GM12878 (cell line): ENCODE measurements around the gene CCDC71. TPM values are rescaled to one million over a fixed set of nuclear protein-coding genes. Genes with fewer than 3 reads are reported as not detected.

Source experiments
- ATAC-seq: fragments of 200-7000 bp; cut with Tn5 transposase; 3 replicates; pipeline ENCODE4 v1.9.1; 2020; ENCODE audit warnings: mild to moderate bottlenecking, moderate library complexity
- BruUV-seq: library from RNA; stranded (reverse); fragments of 400-500 nt; replicated peaks from 2 replicates; lab custom pipeline; 2021; lab: Mats Ljungman, UMichigan
- CTCF ChIA-PET: fragments of 300-600 bp; sonication (Branson Sonifier 250); formaldehyde crosslinking; extraction: SDS; loops from one replicate; lab custom pipeline; 2021; ENCODE audit warnings: inconsistent platforms; lab: Yijun Ruan, JAX
- POLR2A ChIA-PET: fragments of 350-600 bp; formaldehyde crosslinking; extraction: SDS; loops from one replicate; lab custom pipeline; 2021; ENCODE audit warnings: inconsistent platforms; lab: Charles Lee
- RAD21 ChIA-PET: fragments of 300-600 bp; sonication (Branson Sonifier 250); formaldehyde crosslinking; loops from one replicate; lab custom pipeline; 2023; ENCODE audit warnings: antibody characterized with exemption; ENCODE audit not compliant: unreplicated experiment; lab: Charles Lee
- SMC1A ChIA-PET: fragments of 300-600 bp; sonication (Branson Sonifier 250); formaldehyde crosslinking; loops from one replicate; lab custom pipeline; 2023; ENCODE audit not compliant: unreplicated experiment, uncharacterized antibody; lab: Charles Lee
- DNase-seq: peaks from one replicate; pipeline ENCODE4 v3.0.0-alpha.2; 2011; ENCODE audit warnings: low read depth, low spot score
- FAIRE-seq: peaks from 3 replicates; lab custom pipeline; 2011; peaks lifted over from hg19 to GRCh38; lab: Jason Lieb, UNC
- H2AFZ ChIP-seq: 2 replicates; pipeline ENCODE4 v1.6.0; 2011; ENCODE audit warnings: low read depth, low read length, control low read depth; ENCODE audit not compliant: control insufficient read depth
- H3K27ac ChIP-seq: 2 replicates; pipeline ENCODE4 v1.5.1; 2011; ENCODE audit warnings: control low read depth; ENCODE audit not compliant: control insufficient read depth, insufficient read depth
- H3K27me3 ChIP-seq, 2 experiments: replicated peaks in 1 of 2; 2 replicates each; pipeline versions ENCODE4 v1.6.0 to v1.6.1; 2011; ENCODE audit warnings: low read length in 1 of 2; ENCODE audit not compliant: control insufficient read depth in 2 of 2, insufficient read depth in 2 of 2
- H3K36me3 ChIP-seq, 2 experiments: 2 replicates each; pipeline ENCODE4 v1.5.1; 2011; ENCODE audit warnings: low read length in 1 of 2; ENCODE audit not compliant: control insufficient read depth in 2 of 2, insufficient read depth in 2 of 2
- H3K4me1 ChIP-seq: 2 replicates; pipeline ENCODE4 v1.6.1; 2011; ENCODE audit warnings: mild to moderate bottlenecking, low read length, moderate library complexity, mixed read lengths; ENCODE audit not compliant: control insufficient read depth, insufficient read depth
- H3K4me2 ChIP-seq: 2 replicates; pipeline ENCODE4 v1.6.0; 2011; ENCODE audit warnings: control low read depth; ENCODE audit not compliant: control insufficient read depth, insufficient read depth
- H3K4me3 ChIP-seq: fragments of 200-600 bp; sonication (generic); 2 replicates; pipeline ENCODE4 v1.5.1; 2016
- H3K79me2 ChIP-seq: 2 replicates; pipeline ENCODE4 v1.6.0; 2011; ENCODE audit warnings: low read length; ENCODE audit not compliant: control insufficient read depth, insufficient read depth
- H3K9ac ChIP-seq: 2 replicates; pipeline ENCODE4 v1.8.0; 2011; ENCODE audit warnings: low read length, control low read depth, mixed read lengths; ENCODE audit not compliant: control insufficient read depth, insufficient read depth
- H3K9me3 ChIP-seq: replicated peaks from 3 replicates; pipeline ENCODE4 v1.5.1; 2011; ENCODE audit warnings: mild to moderate bottlenecking, low read length; ENCODE audit not compliant: control insufficient read depth, insufficient read depth
- H4K20me1 ChIP-seq: 2 replicates; pipeline ENCODE4 v1.6.0; 2011; ENCODE audit not compliant: control insufficient read depth, insufficient read depth
- CREB1 ChIP-seq: IDR thresholded peaks from 2 replicates; pipeline ENCODE4 v1.6.1; 2012; ENCODE audit warnings: low read depth, mild to moderate bottlenecking, inconsistent platforms
- ETV6 ChIP-seq, 2 experiments: fragments of 450-650 bp in 1 of 2; IDR thresholded peaks in 1 of 2; conservative IDR thresholded peaks in 1 of 2; 2 replicates each; pipeline ENCODE4 v1.6.1; 2014; ENCODE audit warnings: antibody characterized with exemption in 1 of 2, borderline replicate concordance in 1 of 2, low read depth in 1 of 2, mild to moderate bottlenecking in 1 of 2, moderate library complexity in 1 of 2
- MTA3 ChIP-seq: IDR thresholded peaks from 2 replicates; pipeline ENCODE4 v1.6.1; 2012; ENCODE audit warnings: low read length, inconsistent platforms, borderline replicate concordance
- NR2C1 ChIP-seq: fragments of 450-650 bp; IDR thresholded peaks from 2 replicates; pipeline ENCODE4 v1.6.1; 2017; ENCODE audit warnings: antibody characterized with exemption, mild to moderate bottlenecking, moderate library complexity
- RB1 ChIP-seq: fragments of 450-650 bp; formaldehyde crosslinking; IDR thresholded peaks from 2 replicates; pipeline ENCODE4 v1.6.1; 2017; ENCODE audit warnings: mild to moderate bottlenecking, borderline replicate concordance
- SP1 ChIP-seq: IDR thresholded peaks from one replicate; pipeline ENCODE4 v1.6.1; 2011; ENCODE audit warnings: low read depth, low read length
- ZNF207 ChIP-seq: fragments of 450-650 bp; IDR thresholded peaks from 2 replicates; pipeline ENCODE4 v1.6.1; 2014; ENCODE audit warnings: antibody characterized with exemption, mild to moderate bottlenecking, borderline replicate concordance
- WGBS: methylation state at CpG from one replicate; pipeline ENCODE4 v1.1.6; 2016; ENCODE audit warnings: low lambda C conversion rate; ENCODE audit not compliant: insufficient replicate concordance, insufficient coverage; ENCODE audit errors: missing lambda C conversion rate; 5-methylcytosine and 5-hydroxymethylcytosine counted together
- in situ Hi-C: fragments of 300-500 bp; cut with MboI; formaldehyde crosslinking; loops from 9 replicates; pipeline ENCODE4 v1.14.3; 2018; ENCODE audit warnings: mixed read lengths
- intact Hi-C: fragments of 100-400 bp; cut with micrococcal nuclease; formaldehyde crosslinking; loops from one replicate; pipeline ENCODE4 v1.14.2; 2022; ENCODE audit not compliant: unreplicated experiment
- polyA plus RNA-seq, 11 experiments: library from polyadenylated mRNA; depleted of rRNA in 4 of 11; unstranded in 6 of 11; stranded (reverse) in 5 of 11; fragments of >200 nt; fragmentation: Nextera tagmentation in 4 of 11; fragmentation: Illumina TruSeq in 1 of 11; extraction: Ambion mirVana in 4 of 11; extraction: Trizol in 1 of 11; gene quantifications; 1 replicate in 1 of 11; 2 replicates in 10 of 11; pipeline versions ENCODE4 v1.2.1 to v1.2.3, GENCODE V29; 2011 to 2016; ENCODE audit warnings: inconsistent platforms in 2 of 11, missing spikeins in 2 of 11, low read depth in 1 of 11
- total RNA-seq, 4 experiments: library from RNA; depleted of rRNA in 3 of 4; stranded (reverse); fragments of >200 nt in 3 of 4; fragmentation: Illumina TruSeq in 1 of 4; extraction: Trizol in 1 of 4; gene quantifications; 2 replicates each; pipeline versions ENCODE4 v1.2.1 to v1.2.3, GENCODE V29; 2013 to 2021
- TF ChIP-seq, protein P1 (sequence below): IDR thresholded peaks from 2 replicates; pipeline ENCODE4 v1.6.1; 2012; ENCODE audit warnings: low read depth, low read length, improper control_type of control experiment
- TF ChIP-seq, protein P2 (sequence below): IDR thresholded peaks from 2 replicates; pipeline ENCODE4 v1.6.1; 2012; ENCODE audit warnings: low read length, inconsistent platforms
- TF ChIP-seq, protein P3 (sequence below): fragments of 450-650 bp; formaldehyde crosslinking; IDR thresholded peaks from 2 replicates; pipeline ENCODE4 v1.4.0; 2020; ENCODE audit warnings: mild to moderate bottlenecking, moderate library complexity
- TF ChIP-seq, protein P4 (sequence below): fragments of 450-650 bp; conservative IDR thresholded peaks from 2 replicates; pipeline ENCODE4 v1.6.1; 2017; ENCODE audit warnings: mild to moderate bottlenecking, moderate library complexity
- TF ChIP-seq, protein P5 (sequence below): fragments of 450-650 bp; IDR thresholded peaks from 2 replicates; pipeline ENCODE4 v1.6.1; 2016; ENCODE audit warnings: mild to moderate bottlenecking

Gene CCDC71
- total and polyA plus RNA-seq, 10 of the 15 experiments (the other 5 are each of a cell fraction or from before 2014, with no cell fraction given) = 0.20 to 38.0 (median 16.1) TPM

DNA sequence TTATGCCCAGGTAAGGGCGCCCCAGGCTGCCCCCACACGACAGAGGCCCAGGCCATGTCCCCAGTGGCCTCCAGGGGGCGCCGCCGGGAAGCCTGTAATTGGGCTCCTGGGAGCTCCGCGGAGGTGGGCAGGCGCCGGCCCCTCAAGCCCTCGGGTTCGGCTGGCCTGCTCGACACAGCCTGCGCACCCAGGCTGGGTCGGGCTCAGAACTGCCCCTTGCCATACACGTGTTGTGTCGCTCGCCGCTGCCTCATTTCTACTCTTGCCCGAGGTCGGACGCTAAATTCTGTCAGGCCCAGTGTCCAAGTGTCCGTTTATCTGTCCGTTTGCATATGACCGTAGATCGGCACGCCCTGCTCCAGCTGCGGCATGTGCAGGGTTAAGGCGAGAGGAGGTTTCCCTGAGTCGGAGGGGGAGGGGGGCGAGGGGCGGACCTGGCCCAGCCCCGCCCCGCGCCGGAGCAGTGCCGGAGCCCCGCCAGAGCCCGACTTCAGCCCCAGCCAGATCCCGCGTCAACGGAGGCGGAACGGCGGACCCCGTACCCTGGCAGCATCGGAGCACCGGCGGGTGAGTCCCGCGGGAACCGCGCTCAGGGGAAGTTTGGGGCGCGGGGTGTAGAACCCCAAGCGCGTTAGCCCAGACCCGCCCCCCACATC lies 5.1 kb upstream of the CCDC71 start, which contains the start of gene KLHDC8B:
Gene KLHDC8B, plus strand, starts transcription at position 480 of the 656 bp plus-strand sequence. CDS start 1,172 bp downstream, outside the sequence.
- no peak within 1 kb of the TSS for H3K27ac ChIP-seq
- no peaks in the 10 kb centered on the region for H3K36me3 ChIP-seq
- H3K4me1 ChIP-seq = peaks cover 5% of the 10 kb centered on the region
- intact Hi-C loops = loop anchor here (1.0 kb wide), 1 partner anchor 278 kb away; no protein-coding TSS in a partner anchor
- ChIA-PET RAD21 (interaction anchor here (0.6 to 1.9 kb wide), 8 partner anchors 67 to 283 kb away, joined by 3 to 17 read pairs (median 3); partner anchors contain the start of genes RHOA, USP4 and WDR6), POLR2A (interaction anchor here (0.9 to 2.1 kb wide), 2 partner anchors 107 to 278 kb away, joined by 4 to 6 read pairs; no protein-coding TSS in a partner anchor), CTCF (interaction anchor here (0.6 to 5.9 kb wide), 18 partner anchors 10 to 369 kb away, joined by 3 to 59 read pairs (median 5); partner anchors contain the start of genes NICN1 and USP4), SMC1A (interaction anchor here (0.6 to 1.4 kb wide), 4 partner anchors 276 to 283 kb away, joined by 3 to 14 read pairs (median 4); no protein-coding TSS in a partner anchor)
- peak within 1 kb of the TSS; percentile 52; the same call in 1 of the 2 replicates for H3K9ac ChIP-seq
- 2% methylated on average over 55 of the region's 57 CpGs for WGBS
- peak within 1 kb of the TSS; percentile 95 for H3K4me2 ChIP-seq
- ATAC-seq = peak; percentile 90
- no peaks in the 10 kb centered on the region for H4K20me1 ChIP-seq
- DNase-seq = peak; percentile 12
- H3K4me3 ChIP-seq = peak within 1 kb of the TSS; percentile 74
- H2AFZ ChIP-seq = peak within 1 kb of the TSS; percentile 92
- no peaks in the 10 kb centered on the region for H3K27me3 ChIP-seq
- BruUV-seq = no TSS peak
- peaks cover 2% of the 10 kb centered on the region; the same call in 2 of the 3 replicates for H3K9me3 ChIP-seq
- H3K79me2 ChIP-seq = peaks cover 4% of the 10 kb centered on the region
- no peak for FAIRE-seq
- in situ Hi-C loops = no loop called here
- TF ChIP-seq NR2C1 (no peak), ZNF207 (no peak), SP1 (no peak), CREB1 (no peak), ETV6 (conservative IDR thresholded peaks at IDR 0.05 in 1 of 2, IDR thresholded peaks at IDR 0.05 in 1 of 2; ENCODE audit: borderline replicate concordance in 1 of 2, low read depth in 1 of 2) (no peak), MTA3 (no peak), RB1 (peak; percentile 66; the same call in 1 of the 2 replicates)
- TF ChIP-seq, protein P1, sequence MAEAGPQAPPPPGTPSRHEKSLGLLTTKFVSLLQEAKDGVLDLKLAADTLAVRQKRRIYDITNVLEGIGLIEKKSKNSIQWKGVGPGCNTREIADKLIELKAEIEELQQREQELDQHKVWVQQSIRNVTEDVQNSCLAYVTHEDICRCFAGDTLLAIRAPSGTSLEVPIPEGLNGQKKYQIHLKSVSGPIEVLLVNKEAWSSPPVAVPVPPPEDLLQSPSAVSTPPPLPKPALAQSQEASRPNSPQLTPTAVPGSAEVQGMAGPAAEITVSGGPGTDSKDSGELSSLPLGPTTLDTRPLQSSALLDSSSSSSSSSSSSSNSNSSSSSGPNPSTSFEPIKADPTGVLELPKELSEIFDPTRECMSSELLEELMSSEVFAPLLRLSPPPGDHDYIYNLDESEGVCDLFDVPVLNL = no peak
- TF ChIP-seq, protein P2, sequence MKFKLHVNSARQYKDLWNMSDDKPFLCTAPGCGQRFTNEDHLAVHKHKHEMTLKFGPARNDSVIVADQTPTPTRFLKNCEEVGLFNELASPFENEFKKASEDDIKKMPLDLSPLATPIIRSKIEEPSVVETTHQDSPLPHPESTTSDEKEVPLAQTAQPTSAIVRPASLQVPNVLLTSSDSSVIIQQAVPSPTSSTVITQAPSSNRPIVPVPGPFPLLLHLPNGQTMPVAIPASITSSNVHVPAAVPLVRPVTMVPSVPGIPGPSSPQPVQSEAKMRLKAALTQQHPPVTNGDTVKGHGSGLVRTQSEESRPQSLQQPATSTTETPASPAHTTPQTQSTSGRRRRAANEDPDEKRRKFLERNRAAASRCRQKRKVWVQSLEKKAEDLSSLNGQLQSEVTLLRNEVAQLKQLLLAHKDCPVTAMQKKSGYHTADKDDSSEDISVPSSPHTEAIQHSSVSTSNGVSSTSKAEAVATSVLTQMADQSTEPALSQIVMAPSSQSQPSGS = no peak
- TF ChIP-seq, protein P3, sequence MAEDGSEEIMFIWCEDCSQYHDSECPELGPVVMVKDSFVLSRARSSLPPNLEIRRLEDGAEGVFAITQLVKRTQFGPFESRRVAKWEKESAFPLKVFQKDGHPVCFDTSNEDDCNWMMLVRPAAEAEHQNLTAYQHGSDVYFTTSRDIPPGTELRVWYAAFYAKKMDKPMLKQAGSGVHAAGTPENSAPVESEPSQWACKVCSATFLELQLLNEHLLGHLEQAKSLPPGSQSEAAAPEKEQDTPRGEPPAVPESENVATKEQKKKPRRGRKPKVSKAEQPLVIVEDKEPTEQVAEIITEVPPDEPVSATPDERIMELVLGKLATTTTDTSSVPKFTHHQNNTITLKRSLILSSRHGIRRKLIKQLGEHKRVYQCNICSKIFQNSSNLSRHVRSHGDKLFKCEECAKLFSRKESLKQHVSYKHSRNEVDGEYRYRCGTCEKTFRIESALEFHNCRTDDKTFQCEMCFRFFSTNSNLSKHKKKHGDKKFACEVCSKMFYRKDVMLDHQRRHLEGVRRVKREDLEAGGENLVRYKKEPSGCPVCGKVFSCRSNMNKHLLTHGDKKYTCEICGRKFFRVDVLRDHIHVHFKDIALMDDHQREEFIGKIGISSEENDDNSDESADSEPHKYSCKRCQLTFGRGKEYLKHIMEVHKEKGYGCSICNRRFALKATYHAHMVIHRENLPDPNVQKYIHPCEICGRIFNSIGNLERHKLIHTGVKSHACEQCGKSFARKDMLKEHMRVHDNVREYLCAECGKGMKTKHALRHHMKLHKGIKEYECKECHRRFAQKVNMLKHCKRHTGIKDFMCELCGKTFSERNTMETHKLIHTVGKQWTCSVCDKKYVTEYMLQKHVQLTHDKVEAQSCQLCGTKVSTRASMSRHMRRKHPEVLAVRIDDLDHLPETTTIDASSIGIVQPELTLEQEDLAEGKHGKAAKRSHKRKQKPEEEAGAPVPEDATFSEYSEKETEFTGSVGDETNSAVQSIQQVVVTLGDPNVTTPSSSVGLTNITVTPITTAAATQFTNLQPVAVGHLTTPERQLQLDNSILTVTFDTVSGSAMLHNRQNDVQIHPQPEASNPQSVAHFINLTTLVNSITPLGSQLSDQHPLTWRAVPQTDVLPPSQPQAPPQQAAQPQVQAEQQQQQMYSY (CRISPR knock-in tag) = no peak
- TF ChIP-seq, protein P4, sequence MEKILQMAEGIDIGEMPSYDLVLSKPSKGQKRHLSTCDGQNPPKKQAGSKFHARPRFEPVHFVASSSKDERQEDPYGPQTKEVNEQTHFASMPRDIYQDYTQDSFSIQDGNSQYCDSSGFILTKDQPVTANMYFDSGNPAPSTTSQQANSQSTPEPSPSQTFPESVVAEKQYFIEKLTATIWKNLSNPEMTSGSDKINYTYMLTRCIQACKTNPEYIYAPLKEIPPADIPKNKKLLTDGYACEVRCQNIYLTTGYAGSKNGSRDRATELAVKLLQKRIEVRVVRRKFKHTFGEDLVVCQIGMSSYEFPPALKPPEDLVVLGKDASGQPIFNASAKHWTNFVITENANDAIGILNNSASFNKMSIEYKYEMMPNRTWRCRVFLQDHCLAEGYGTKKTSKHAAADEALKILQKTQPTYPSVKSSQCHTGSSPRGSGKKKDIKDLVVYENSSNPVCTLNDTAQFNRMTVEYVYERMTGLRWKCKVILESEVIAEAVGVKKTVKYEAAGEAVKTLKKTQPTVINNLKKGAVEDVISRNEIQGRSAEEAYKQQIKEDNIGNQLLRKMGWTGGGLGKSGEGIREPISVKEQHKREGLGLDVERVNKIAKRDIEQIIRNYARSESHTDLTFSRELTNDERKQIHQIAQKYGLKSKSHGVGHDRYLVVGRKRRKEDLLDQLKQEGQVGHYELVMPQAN = no peak
- TF ChIP-seq, protein P5, sequence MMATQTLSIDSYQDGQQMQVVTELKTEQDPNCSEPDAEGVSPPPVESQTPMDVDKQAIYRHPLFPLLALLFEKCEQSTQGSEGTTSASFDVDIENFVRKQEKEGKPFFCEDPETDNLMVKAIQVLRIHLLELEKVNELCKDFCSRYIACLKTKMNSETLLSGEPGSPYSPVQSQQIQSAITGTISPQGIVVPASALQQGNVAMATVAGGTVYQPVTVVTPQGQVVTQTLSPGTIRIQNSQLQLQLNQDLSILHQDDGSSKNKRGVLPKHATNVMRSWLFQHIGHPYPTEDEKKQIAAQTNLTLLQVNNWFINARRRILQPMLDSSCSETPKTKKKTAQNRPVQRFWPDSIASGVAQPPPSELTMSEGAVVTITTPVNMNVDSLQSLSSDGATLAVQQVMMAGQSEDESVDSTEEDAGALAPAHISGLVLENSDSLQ = no peak
